Activated CD8-positive, alpha-beta memory T cell treated with anti-CD3 and anti-CD28 coated beads for 48 hours (primary cell): ENCODE results near the gene SLC10A6.

Experiments used
- DNase-seq, 3 experiments: peaks; one replicate each; pipeline ENCODE4 v3.0.0-alpha.2; 2020; ENCODE audit warnings: low read depth in 2 of 3, low spot score in 2 of 3

Gene SLC10A6

DNA sequence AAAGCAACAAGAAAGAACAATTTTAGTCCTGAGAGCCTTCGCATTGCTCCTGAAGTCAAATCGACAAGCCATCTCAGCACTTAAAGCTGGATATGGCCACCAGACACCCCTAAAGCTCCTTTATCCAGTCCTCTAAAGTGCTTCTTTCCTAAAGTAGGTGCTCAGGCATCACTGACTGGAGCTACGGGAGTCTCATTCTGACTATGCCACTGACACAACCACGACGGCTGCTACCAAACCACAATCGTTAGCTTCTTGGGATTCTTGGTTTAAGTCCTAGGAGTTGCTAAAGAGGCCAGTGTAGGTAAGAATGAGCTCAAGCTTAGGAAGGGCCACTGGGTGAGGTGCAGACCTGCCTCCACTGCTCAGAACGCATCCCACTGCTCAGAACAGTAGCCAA, 1.0 kb downstream of the SLC10A6 start:
- DNase-seq = no peak

DNA sequence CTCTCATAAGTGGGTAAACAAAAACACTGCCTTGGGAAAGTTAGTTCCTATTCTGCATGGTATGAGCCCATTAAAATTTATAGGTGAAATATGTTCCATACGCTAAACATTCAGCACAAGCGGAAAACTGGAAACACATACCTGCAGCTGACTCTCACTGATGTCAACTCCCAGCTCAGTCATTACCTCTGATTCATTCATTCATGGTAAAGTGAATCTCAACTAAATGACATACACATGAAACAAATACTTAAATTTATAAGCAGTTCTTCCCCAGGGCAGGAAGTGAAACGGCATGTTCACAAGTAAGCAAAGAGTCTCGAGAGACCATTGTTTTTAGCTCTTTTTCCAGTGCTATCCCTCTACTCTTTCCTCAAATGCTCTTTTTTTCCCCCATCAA, 1.6 kb downstream of the SLC10A6 start:
- no peak for DNase-seq

DNA sequence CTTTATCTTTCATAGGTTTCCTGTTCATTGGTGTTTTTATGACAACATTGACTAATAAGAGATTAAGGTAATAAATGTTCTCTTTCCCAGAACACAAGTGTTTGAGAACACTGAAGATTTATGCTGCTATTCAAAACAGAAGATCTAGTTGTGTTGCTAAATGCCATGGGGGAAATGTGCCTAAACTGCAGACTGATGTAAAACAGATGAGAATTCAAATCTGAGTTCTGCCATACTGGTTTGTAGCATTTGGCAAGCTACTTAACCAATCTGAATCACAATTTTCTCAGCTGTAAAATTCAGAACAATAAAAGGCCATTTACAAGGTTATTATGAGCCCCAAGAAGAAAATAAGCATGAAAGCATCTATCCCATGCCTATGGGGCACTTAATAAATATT, 2.3 kb downstream of the SLC10A6 start:
- no peak for DNase-seq

DNA sequence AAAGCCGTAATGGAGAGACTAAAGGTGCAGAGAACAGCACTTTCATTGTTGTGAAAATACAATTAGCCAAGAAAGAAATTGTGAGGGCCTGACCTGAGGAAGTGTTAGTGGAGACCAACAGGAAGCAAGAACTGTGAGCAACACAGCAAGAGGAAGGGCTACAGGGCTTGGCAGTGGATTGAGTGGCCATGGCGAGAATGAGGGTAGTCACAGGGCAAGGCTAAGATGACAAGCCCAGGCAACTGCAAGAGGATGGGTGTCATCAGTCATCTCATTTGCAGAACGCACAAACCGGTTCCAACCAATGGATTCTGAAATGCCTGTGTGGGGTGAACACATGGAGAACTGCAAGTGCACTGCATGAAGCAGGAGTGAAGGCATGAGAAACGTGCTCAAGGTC, 3.6 kb downstream of the SLC10A6 start:
- DNase-seq = no peak

DNA sequence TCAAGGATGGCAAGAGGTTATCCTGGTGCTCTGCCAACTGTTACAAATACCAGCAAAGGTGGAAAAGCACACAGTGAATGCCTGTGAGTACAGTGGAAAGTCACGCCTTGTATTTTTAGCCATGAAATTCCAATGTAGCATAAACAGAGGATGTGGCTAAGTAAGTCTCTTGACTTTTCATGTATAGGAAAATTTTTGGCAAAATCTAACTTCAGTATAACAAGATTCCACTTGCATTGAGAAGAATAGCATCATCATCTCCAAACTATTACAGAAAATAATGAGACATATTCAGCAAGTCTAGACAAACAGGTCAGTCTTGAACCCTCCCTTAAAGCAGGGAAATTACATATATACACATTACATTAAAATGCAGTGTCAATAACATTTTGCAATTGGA, 7.9 kb downstream of the SLC10A6 start:
- DNase-seq = no peak

DNA sequence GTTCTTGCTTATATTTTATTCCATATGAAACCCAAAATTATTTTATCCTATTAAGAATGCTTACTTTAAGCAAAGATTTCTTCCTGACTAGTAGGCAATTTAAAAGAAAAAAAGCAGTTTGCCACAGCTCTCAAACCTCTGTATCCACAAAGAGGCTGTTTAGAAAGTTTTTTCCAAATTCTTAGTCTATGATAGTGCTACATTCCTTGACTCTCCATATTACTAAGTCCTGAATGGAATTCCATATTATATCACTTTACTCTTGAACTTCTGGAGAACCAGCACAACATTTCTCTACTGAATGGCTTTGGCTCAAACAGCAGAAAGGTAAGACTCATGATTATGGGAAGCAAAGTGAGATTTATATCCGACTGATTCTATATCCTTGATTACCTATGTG, 8.3 kb downstream of the SLC10A6 start:
- no peak for DNase-seq

DNA sequence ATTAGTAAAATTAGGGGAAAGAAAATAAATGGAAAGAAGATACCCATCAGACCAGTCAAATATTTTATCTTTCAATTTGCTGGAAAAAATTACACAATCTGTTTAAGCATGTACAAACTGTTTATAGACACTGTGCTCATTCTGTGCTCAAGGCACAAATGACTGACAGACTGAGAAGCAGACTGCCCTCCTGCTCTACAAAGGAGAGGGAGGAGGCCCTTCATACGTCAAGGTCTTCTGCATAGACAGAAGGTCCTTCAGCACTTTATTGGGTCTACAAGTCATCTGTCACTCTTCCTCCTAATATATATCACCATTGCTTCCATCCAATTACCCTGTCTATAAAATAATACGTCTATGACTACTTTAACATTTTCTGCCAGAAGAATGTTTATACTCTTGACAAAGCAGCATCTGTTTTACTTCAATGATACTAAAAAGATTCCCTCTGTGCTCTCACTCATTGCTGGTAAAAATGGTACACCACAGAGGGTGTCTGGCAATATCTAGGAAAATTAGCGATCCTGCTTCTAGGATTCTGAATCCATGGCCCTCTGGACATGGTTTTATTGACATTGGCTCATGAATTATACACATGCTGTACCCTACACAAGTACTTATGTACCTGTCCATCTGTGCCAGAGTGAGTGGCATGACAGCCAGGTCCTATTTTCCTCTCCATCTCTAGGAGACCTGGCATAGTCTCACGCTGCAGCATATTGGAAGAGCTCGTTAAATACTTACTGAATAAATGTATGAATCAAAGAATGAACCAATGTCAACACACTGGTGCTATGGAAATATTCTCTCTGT, 11.3 kb downstream of the SLC10A6 start:
- DNase-seq = no peak

DNA sequence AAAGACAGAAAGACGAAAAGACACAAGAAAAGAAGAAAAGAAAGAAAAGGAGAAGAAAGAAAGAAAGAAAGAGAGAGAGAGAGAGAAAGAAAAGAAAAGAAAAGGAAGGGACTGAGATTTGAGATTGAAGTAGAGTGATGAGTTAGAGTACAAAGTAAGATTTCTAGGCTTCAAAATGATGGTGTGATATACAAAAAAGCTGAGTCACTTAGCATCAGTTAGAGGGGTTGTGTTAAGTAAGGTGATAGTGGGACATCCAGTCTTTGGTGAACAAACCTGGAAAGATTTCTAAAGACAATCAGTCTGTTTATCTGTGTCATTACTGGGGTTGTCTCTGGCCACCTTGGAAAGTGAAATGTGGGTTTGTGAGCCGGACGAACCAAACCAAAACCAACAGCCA, 13.5 kb downstream of the SLC10A6 start:
- no peak for DNase-seq

DNA sequence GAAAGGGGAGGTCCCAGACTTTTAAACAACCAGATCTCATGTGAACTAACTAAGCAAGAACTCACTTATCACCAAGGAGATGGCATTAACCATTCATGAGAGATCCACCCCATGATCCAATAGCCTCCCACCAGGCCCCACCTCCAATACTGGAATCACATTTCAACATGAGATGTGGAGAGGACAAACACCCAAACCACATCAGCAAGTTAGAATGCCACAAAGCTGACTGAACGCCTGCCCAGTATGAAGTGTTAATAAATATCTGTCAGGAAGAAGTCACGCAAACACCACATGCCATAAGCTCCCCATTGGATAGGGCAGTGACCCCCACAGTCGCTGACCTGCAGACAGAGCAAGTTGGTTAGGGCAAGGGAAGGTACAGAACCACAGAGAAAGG, 14.3 kb downstream of the SLC10A6 start:
- DNase-seq = no peak

DNA sequence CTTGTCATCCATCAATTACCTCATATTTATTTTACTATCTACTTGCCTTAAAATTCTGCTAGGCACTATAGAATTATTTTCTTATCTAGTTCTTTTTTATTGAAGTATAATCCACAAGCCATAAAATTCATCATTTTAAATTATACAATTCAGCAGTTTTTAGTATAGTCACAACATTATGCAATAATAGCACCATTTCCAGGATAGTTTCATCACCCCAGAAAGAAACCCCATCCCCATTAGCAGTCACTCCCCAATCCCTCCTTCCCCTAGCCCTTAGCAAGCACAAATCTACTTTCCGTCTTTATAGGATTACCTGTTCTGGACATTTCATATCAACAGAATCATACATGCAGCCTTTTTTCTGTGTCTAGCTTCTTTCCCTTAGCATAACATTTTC, 15.6 kb downstream of the SLC10A6 start:
- no peak for DNase-seq

DNA sequence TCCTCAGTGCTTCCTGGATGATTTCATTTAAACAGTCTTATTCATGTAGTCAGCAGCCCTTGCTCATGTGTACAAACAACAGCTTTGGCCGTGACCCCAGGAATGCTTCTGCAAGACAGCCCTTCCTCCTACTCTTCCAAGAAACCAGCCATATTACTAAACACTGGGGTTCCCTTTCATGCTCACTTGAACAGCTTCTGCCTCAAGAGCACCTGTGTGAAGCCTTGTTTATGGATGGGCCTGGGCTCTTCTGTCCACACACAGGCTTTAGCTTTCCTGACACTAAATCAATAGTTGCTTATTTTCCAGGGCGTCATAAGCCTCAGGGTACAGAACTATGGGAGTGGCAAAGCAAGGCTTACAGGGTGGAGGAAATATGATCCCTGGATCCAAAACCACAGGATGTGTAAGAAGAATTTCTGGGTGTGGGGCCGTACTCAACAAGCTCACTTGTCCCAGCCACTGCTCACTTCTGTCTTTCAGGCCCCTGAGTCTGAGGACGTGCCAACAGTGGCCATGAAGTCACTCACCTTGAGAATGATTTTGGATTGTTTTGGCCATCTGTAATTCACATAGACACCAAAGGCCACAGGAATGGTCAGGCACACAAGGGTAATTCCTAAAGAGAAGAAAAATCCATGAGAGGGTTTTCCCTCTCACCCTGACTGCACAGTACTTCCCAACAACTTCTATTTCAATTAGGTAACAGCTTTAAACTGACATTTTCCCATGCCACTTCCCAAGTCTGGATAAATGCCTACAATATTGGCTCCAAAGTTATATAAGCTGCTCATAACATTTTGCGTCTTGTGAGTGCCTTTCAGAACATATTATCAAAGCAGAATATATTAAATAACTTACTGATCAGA, 17.7 kb downstream of the SLC10A6 start:
- DNase-seq = no peak

DNA sequence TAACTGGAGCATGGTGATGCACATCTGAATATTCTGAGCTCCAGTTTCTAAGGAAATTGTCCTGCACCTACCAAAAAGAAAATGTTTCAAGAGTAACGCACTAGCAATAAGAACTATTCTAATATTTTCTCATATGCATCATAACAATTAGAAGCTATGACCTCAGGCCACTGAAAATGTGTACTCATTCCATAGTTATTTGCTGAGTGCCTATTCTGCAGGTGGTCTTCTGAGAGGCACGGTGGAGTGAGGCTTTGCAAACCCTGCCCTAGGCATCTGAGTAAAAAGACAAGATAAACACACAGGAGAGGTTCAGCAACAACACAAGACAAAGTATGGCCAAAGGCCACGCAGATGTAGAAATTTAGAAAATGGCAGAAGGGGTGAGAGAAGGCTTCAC, 23.7 kb downstream of the SLC10A6 start:
- DNase-seq = no peak

DNA sequence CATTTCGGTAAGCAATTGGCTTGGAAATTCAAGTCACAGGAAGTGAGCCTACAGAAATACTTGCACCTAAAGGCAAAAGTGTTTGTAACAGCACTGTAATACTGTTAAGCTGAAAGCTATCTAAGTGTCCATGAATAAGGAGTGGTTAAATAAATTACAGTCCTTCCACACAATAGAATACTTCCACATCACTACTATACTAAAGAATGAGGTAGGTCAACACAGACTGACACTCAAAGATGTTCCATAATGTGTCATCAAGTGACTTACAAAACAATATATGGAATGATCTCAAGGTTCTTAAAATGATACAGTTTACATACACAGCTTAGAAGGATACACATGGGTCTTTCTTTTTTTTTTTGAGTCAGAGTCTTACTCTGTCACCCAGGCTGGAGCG, 27.0 kb downstream of the SLC10A6 start:
- DNase-seq = no peak

DNA sequence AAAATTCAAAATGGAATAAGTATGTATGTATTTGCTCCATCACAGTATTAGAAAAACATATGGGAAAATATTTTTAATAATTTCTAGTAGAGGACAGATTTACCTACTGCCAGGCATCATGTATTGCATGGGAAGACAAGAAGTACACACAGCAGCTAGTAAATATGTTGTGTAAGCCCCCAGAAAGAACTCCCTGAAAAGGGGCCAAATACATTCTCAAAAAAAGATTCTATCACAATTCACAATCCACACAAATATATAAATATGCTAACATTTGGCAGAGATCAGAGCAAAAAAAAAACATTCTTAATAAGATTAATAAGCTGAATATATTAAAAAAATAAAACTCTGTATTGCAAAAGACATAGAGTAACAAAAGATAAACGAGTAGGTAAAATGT, 28.0 kb downstream of the SLC10A6 start:
- DNase-seq = no peak

DNA sequence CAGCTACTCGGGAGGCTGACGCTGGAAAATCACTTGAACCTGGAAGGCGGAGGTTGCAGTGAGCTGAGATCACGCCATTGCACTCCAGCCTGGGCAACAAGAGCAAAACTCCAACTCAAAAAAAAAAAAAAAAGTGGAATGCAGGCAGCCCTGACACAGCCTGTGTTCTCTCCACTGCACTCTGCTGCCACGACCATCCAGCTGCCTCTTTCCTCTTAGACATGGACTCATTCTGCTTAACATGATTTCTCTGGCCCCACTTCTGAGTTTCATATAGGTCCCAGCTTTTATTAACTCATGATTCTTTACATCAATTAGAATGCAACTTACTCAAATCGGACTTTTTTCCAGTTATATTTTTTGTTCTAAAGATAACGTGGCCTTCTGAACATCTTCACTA, 29.6 kb downstream of the SLC10A6 start:
- no peak for DNase-seq

DNA sequence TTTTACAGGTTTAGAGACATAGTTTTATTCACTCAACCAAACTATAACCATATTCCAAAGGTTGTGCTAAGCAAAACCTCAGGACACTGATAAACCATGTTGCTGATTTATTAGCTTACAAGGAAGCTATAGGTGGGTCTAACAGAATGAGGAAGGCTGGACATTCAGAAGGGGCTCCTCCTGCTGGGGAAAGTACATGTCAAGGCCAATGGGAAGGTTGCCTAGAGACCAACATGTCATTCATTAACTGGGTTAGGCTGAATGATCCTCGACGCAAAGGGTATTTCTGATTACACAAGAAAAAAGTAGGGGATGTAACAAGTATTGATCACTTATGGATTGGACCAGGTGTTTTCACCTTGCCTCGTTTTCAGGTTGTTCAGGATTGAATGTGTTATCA, 30.3 kb downstream of the SLC10A6 start:
- no peak for DNase-seq

DNA sequence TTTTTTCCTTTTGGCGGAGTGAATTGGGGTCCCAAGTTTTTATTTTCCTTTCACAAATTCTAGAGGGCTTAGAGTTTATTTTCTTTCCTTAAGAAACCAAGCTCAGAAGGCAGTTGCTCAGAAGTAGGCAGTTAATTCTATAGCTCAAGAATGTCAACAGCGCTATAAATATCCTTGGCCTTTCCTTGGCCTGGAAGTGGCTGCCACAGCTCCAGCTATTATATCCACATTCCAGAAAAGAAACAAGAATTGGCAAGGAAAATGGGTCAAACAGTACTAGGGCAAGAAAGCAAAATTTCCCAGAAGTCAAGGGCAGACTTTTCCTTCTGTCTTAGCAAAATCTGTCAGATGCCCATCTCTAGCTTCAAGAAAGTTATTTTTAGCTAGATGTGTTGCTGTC, 31.0 kb downstream of the SLC10A6 start:
- DNase-seq = no peak

DNA sequence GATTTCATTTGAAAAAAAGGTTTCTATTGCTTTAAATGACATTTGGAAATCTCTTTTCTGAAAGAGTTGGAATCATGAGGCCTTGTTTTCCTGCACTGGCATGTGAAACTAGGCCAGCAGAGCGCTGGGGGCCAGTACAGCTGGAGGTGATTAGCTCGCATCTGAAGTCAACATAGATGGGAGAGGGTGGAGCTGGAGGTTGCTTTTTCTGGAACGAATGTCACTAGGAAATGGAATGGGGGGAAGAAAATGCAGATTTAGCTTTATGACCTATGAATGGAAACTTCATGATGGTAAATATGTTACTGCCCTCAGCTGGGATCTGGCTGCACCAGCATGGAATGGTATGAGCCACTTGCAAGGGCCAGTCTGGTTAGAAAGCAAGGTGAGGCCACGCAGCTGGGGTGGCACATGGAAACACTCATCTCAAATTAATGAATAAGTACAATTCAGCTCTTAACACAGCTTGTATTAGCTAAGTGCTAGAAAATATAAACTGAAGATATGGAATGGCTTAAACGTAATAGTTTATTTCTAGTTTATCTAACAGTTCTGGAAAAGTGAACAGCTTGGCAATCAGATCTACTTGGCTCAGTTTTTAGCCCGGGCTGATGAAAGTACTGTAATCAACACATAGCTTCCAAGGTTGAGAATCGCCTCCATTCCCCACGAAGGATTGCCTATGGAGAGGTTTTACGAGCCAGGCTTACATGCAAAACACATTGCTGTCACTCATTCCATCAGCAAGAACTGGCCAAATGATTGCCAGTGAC, 32.5 kb downstream of the SLC10A6 start:
- DNase-seq = no peak

DNA sequence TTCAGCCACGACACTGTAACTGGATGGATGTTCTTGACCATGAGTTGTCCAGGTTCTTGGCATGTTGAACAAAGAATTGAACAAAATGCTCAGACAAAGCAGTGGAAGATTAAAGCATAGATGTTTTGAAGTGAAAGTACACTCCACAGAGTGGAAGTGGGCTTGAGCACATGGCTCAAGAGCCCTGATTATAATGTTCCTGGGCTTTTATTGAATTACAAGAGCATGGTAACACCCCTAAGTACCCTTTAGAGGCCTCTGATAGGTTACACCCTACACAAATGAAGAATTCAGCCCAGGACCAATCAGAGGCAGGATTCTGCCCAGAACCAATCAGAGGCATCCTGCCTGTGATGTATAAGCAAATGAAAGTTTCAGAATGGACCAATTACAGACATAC, 33.5 kb downstream of the SLC10A6 start:
- DNase-seq = no peak

DNA sequence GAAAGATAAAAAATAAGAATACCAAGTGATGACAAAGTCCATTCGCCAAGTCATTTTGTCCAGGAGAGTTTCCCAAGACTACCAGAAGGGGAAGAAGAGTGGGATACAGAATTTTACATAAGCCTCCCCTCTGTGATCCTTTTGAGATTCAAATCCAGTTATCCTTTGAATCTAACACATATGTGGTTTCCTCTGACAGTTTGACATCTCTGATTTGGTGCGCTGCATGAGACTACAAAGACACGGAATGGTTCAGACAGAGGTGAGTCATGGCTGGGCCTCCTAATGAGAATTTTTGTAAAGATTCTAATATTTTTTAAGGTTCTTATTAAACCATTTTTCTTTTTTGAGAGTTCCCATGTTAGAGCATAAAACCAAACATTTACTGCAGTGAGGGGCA, 38.3 kb downstream of the SLC10A6 start:
- no peak for DNase-seq

DNA sequence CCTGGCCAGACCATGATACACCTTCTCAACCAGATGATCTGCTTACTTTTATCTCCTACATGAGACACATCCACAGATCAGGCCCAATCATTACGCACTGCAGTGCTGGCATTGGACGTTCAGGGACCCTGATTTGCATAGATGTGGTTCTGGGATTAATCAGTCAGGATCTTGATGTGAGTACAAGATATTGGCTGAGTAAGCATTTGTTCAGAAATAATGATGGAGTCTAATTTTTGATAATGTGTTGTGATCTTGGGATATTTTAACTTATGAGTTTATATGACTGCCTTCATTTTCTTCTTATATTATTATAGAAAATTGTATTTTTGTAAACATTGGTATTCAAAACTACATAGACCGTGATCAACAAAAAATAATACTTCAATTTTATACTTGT, 39.4 kb downstream of the SLC10A6 start:
- no peak for DNase-seq

DNA sequence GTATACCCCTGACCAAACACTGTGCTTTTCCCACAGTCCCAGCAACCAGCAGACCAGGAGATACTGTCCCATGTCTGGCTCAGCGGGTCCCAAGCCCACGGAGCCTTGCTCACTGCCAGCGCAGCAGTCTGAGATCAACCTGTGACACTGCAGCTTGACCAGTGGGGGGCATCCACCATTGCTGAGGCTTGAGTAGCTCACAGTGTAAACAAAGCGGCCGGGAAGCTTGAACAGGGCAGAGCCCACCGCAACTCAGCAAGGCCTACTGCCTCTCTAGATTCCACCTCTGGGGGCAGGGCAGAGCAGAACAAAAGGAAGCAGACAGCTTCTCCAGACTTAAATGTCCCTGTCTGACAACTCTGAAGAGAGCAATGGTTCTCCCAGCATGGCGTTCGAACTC, 58.1 kb downstream of the SLC10A6 start:
- DNase-seq = no peak
